SW 1271 (cell line): ENCODE data around the gene TTC39A.

ENCODE experiments used
- DNase-seq, 2 experiments: peaks; one replicate each; lab custom pipeline; 2025; lab: John Stamatoyannopoulos, UW

The TTC39A gene

GRCh38 chr1:51314974-51315373 lies 15.4 kb downstream of the TTC39A start:
- DNase-seq = no peak

- no peak for DNase-seq
Observed at GRCh38 chr1:51313961-51314777, 16.2 kb downstream of the TTC39A start.

DNA sequence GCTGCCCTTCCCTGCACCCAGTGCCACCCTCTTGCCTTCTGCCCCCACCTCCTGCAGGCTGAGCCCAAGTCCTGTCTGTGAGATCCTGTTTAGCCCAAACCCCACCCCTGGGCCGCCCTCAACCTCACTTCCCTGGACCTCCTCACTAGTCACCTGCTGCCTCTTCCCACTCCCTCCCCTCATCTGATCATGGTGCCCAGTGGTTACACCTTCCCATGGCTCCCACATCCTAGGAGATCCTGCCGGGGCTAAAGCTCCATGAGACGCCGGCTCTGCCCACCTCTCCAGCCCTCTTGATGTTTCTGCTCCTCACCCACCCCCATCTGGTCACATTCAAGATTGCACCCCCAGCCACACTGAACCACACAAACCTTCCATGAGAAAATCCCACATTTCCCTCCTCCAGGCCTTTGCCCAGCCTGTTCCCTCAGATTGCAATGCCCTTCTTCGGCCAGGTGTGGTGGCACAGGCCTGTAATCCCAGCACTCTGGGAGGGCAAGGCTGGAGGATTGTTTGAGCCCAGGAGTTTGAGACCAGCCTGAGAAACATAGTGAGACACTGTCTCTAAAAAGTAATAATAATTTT lies 17.0 kb downstream of the TTC39A start:
- DNase-seq = peak in 1 of 2 experiments; percentile 6

- DNase-seq = no peak
Observed at GRCh38 chr1:51312718-51313117, 17.6 kb downstream of the TTC39A start.

DNA sequence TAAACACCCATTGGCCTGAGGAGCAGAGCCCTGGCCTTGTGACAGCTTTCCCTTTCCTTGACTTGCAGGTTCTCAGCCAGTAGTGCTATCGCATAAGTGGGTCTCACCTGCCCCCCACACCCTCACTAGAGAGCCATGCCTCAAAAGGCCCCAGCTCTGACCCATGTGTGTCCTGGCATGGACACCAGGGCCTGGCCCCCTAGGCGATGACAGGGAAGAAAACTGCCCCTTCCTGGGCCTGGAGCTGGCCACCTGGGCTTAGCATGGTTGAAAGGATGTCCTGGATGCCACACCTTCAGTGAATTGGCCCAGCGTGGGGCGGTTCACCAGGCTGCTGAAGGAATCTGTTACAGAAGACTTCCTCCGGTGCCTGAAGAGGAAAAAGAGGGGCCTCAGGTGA lies 18.5 kb downstream of the TTC39A start:
- no peak for DNase-seq

DNA sequence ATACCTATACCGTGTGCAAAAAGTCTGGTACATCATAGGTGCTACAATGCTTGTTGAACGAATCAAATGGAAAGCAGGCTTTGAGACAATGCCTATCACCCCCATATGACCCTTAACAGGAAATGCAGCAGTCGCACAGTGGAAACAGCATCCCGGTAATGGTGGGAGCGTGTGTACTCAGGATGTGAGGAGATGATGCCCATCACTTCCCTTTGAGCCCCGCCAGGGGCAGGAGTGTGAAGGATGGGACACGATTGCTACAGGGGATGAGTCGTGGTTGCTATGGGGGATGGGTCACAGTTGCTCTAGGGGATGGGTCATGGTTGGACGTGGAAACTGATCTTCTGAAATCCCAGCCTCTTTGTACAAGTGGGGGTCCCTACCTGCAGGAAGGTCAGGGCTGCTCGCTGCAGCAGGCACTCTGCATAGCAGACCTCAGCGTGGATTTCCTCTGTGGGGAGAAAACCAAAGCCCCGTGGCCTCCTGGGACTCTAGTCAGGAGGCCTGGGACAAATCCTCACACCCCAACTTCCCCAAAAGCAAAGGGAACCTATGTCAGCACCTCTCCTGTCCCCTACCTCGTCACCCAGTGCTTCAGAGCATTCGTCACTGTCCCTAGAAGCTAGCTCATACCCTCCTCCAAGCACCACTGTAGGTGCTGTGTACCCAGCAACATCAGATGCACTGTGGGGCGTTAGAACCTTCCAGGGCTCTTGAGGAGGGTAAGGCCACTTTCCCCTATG lies 19.3 kb downstream of the TTC39A start:
- no peak for DNase-seq

DNA sequence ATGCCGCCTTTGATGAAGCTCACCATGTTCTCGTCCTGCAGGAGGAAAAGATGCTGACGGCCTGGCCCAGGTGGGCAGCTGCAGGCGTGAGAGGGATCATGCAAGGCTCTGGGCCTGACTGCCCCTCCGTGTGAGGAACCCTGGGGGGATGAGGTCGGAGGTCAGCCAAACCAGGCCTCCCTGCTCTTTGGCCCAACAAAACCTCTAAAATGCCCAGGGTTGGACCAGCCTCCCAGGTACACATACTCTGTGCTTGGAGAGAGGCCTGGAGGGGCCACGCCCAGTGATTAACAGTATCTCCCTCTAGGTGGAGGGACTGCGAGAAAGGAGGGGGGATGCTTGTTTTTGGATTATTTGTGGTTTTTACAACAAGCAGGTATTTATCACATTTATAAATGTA lies 21.1 kb downstream of the TTC39A start:
- no peak for DNase-seq

DNA sequence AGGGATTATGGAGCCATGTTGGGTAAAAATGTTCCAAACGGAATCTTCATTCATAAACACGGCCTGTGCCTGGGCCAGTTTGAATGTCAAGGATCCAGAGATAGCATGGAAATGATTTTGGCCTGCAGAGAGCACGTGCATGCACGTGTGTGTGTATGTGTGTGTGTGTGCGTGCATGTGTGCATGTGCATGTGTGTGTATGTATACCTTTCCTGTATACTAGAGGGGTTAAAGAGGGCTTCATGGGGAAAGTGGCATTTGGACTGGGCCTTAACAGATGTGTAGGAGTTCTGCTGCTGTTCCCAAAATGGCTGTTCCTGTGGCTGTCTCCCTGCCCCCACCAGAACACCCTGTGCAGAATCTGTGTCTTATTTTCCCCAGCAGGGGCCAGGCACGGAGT lies 21.7 kb downstream of the TTC39A start:
- no peak for DNase-seq

DNA sequence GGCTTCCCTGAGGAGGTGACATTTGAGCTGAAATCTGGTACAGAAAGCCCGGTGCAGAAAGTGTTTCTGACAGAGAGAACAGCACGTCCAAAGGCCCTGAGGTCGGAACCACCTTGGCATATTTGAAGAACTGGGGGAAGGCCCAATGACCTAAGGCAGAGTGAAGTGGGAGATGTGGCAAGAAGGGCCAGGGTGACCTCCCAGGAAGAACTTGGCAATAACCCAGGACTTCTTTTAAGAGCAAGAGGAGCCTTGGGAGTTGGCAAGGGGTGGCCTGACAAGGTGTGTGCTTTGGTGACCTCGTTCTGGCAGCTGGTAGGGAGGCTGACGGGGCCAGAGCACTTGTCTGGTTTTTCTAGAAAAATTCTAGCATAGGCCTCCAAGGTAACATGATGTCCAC lies 23.4 kb downstream of the TTC39A start:
- no peak for DNase-seq

DNA sequence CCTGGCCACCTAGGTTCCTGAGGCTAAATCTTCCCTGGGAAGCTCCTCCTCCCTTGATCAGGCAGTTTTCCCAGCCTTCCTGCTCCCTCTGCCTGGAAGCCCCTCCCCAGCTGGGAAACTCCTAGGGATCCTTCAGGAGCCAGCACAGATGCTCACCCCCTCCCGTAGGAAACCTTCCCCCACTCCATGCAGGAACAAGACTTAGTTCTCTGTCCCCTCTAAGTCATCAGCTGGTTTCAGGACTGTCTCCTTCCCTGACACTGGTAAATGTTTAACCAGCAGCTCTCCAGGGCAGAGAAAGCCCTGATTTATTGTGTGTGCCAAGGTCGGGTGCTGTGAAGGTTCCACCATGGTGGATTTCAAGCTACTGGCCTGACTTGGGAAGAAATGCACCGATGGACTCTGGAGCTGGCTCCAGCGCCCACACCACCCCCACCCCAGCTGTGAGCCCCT lies 25.0 kb downstream of the TTC39A start:
- DNase-seq = no peak

GRCh38 chr1:51304360-51304759 lies 26.0 kb downstream of the TTC39A start:
- no peak for DNase-seq

GRCh38 chr1:51303751-51304251 lies 26.6 kb downstream of the TTC39A start:
- DNase-seq = no peak

GRCh38 chr1:51303315-51303714 lies 27.0 kb downstream of the TTC39A start:
- DNase-seq = no peak

DNA sequence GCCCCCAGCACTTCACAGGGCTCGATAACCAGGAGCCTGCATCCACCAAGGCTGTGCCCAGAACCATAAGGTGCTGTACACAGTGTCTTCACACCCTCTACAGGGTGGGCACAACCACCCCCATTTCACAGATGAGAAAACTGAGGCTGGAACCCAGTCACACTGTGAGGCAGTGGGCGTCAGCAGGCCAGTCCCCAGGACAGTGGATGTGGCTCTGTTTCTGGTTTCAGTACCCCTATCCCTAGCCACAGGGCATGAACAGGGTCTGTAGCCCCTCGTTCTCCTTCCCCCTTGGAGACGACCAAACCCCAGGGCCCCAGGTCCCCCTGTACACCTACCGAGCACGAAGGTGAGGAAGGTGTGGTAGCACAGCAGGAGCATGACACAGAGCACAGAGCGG lies 27.6 kb downstream of the TTC39A start:
- no peak for DNase-seq

GRCh38 chr1:51302270-51302669 lies 28.1 kb downstream of the TTC39A start:
- DNase-seq = no peak

DNA sequence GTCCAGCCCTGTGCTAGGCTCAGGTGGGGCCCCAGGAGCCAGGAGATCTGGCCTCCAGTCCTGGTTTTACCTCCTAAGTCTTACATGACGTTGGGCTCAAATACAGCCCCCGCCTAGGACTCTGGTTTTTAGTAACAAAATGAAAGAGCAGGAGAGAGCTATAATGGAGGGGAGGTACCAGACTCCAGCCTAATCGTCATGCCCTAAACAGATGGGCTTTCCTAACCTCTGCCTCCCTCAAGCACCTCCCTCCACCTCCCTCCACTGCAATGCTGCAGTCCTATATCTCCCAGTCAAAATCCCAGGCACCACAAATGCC lies 28.6 kb downstream of the TTC39A start:
- DNase-seq = no peak

- no peak for DNase-seq
Observed at GRCh38 chr1:51301152-51301843, 29.1 kb downstream of the TTC39A start.

DNA sequence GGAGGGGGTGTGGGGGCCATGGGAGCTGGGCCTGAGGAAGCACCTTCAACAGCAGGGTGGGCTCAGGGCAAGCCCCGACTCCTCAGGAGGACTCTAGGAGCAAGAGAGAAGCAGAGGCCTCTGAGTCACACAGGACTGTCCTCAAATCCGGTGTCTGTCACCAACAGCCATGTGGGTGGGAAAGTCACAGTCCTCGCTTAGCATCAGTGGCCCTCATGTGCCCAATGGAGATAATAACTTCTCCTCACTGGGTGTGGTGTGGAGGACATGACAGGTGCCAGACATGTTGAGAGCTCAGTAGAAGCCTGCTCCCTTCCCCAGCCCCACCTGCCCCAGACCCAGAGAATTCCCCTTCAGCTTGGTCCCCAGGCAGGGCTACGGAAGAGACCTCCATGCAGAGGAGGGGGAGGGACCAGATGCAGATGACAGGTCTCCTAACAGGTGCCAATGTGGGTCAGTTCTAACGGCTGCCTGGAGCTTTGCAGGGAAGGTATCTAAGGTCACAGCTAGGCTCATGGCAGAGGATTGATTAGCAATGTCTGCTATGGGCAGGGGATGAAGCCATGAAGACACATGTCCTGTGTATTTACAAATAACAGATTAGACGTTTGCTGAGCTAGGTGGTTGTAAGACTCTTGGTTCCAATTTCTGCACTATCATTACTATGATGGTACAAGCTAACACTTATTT lies 30.2 kb downstream of the TTC39A start:
- DNase-seq = no peak

DNA sequence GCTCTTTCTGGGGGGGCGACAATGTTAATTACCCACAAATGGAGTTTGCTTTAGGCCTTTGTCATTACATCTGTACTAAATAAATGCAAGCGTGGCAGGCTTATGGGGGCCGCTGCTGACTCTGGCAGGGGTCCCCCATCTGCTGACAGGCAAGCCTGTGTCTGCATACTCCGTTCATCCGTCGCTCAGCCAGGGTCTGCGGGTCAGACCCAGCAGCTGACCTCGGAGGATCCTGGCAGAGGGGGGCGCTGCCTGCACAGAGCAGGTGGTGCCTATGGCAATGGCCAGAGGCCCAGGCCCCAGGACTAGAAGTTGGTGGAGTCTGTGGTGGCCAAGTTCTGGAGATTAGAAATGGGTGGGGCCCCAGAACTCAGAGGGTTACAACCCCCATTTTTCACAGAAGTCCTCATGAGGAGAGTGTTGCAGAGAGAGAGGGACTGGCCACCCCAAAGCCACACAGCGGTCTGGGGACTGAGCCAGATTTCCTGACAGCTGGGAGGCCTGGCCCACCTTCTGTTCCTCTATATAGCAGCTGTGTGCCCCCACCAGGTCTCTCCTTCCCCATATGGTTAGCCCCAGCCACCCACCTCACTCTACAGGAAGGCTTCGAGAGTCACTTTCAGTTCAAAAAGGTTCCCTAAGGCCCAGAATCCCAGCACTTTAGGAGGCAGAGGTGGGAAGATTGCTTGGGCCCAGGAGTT lies 31.0 kb downstream of the TTC39A start:
- DNase-seq = no peak

DNA sequence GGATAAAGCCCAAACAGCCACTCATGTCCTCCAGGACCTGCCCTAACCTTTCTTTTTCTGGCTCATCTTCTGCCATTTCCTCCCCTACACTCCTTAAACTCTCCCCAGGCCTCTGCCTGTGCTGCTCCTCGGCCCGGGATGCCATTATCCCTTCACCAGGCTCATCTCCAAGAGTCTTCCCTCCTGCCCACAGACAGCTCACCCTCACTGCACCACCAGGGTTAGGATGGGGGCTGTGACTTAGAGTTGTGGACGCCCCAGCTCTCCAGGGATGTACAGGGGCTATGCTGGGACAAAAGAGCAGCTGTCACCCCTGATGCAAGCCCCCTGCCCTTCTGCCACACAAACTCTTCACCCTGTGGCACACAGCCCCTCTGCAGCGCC lies 32.0 kb downstream of the TTC39A start:
- DNase-seq = no peak
